ENCODE results near the gene PSORS1C2.
A peak's percentile ranks its signal among the peaks of the same experiment; 100 is the strongest.
"Not testable (repeated sequence)": the region's sequence is repeated elsewhere in the genome, so short reads cannot be mapped to it uniquely, and the experiment has no call there.

PSORS1C2 gene

GRCh38 chr6:31138982-31139381, at the start of gene PSORS1C2:
TSS of gene PSORS1C2 (minus strand) at chr6:31139066. CDS start at chr6:31139026, 40 bp downstream.
- no peaks in the 10 kb centered on the region for H3F3A ChIP-seq (ENCODE audit: insufficient read depth)
- H3K9me3 ChIP-seq (ENCODE audit: insufficient read depth, low read length) = no peaks in the 10 kb centered on the region
- peak within 1 kb of the TSS; percentile 92 for H2AFZ ChIP-seq (ENCODE audit: low read depth, low read length, severe bottlenecking)
- no peaks in the 10 kb centered on the region for H4K20me1 ChIP-seq (ENCODE audit: low read depth, low read length)
- no peaks in the 10 kb centered on the region for H3K9me2 ChIP-seq (replicated peaks; ENCODE audit: insufficient read depth, low read length)
- no peaks in the 10 kb centered on the region for H3K79me2 ChIP-seq (ENCODE audit: insufficient read depth, low read length)
- peak within 1 kb of the TSS; percentile 50 for H3K4me2 ChIP-seq (ENCODE audit: low read depth, low read length, poor library complexity, severe bottlenecking)
- TF ChIP-seq EZH2phosphoT487 (conservative IDR thresholded peaks at IDR 0.05; ENCODE audit: low read length) = no peak
- no peak for TF ChIP-seq CTCF (IDR thresholded peaks at IDR 0.05; ENCODE audit: insufficient read depth, low read length, poor library complexity, severe bottlenecking)
- H3K27me3 ChIP-seq (ENCODE audit: low read length) = no peaks in the 10 kb centered on the region
- no peak within 1 kb of the TSS for H3K4me3 ChIP-seq (ENCODE audit: insufficient read depth, low read length, poor library complexity, severe bottlenecking)
- no peak within 1 kb of the TSS for H3K27ac ChIP-seq (ENCODE audit: low read depth, low read length)
- H3K9ac ChIP-seq (ENCODE audit: low read length) = peak within 1 kb of the TSS; percentile 36
- no peaks in the 10 kb centered on the region for H3K36me3 ChIP-seq (ENCODE audit: low read length)

GRCh38 chr6:31187780-31188194, 48.9 kb upstream of the PSORS1C2 start:
- H4K20me1 ChIP-seq (ENCODE audit: low read depth, low read length) = no peaks in the 10 kb centered on the region
- H3K4me2 ChIP-seq (ENCODE audit: low read depth, low read length, poor library complexity, severe bottlenecking) = no peak overlapping the region
- no peaks in the 10 kb centered on the region for H3K9me3 ChIP-seq (ENCODE audit: insufficient read depth, low read length)
- peak overlapping the region; percentile 83; the same call in 1 of the 2 replicates for H3K27ac ChIP-seq (ENCODE audit: low read depth, low read length)
- no peaks in the 10 kb centered on the region for H3K36me3 ChIP-seq (ENCODE audit: low read length)
- no peak overlapping the region for H3K4me3 ChIP-seq (ENCODE audit: insufficient read depth, low read length, poor library complexity, severe bottlenecking)
- H3K9me2 ChIP-seq (replicated peaks; ENCODE audit: insufficient read depth, low read length) = no peaks in the 10 kb centered on the region
- H3K27me3 ChIP-seq (ENCODE audit: low read length) = no peaks in the 10 kb centered on the region
- TF ChIP-seq CTCF (IDR thresholded peaks at IDR 0.05; ENCODE audit: insufficient read depth, low read length, poor library complexity, severe bottlenecking) (no peak), EZH2phosphoT487 (conservative IDR thresholded peaks at IDR 0.05; ENCODE audit: low read length) (no peak)
- H3F3A ChIP-seq (ENCODE audit: insufficient read depth) = peaks cover 15% of the 10 kb centered on the region
- H3K79me2 ChIP-seq (ENCODE audit: insufficient read depth, low read length) = peaks cover 19% of the 10 kb centered on the region
- peak overlapping the region; percentile 66 for H2AFZ ChIP-seq (ENCODE audit: low read depth, low read length, severe bottlenecking)
- H3K9ac ChIP-seq (ENCODE audit: low read length) = no peak overlapping the region

GRCh38 chr6:31186052-31186734, 47.3 kb upstream of the PSORS1C2 start:
- H3K4me2 ChIP-seq (ENCODE audit: low read depth, low read length, poor library complexity, severe bottlenecking) = peak overlapping the region; percentile 61
- peak overlapping the region; percentile 66 for H2AFZ ChIP-seq (ENCODE audit: low read depth, low read length, severe bottlenecking)
- H3K36me3 ChIP-seq (ENCODE audit: low read length) = no peaks in the 10 kb centered on the region

GRCh38 chr6:31185695-31186051, 46.8 kb upstream of the PSORS1C2 start:
- H3K9me2 ChIP-seq (replicated peaks; ENCODE audit: insufficient read depth, low read length); H4K20me1 ChIP-seq (ENCODE audit: low read depth, low read length); H3K36me3 ChIP-seq (ENCODE audit: low read length); H3K9me3 ChIP-seq (ENCODE audit: insufficient read depth, low read length); H3K27me3 ChIP-seq (ENCODE audit: low read length): not testable (repeated sequence)
- Histone ChIP-seq H3K4me3 (ENCODE audit: insufficient read depth, low read length, poor library complexity, severe bottlenecking) (peak overlapping the region; percentile 51), H3F3A (ENCODE audit: insufficient read depth) (peaks cover 15% of the 10 kb centered on the region), H3K27ac (ENCODE audit: low read depth, low read length) (peak overlapping the region; percentile 83), H3K79me2 (ENCODE audit: insufficient read depth, low read length) (peaks cover 19% of the 10 kb centered on the region), H3K4me2 (ENCODE audit: low read depth, low read length, poor library complexity, severe bottlenecking) (peak overlapping the region; percentile 61), H3K9ac (ENCODE audit: low read length) (peak overlapping the region; percentile 64), H2AFZ (ENCODE audit: low read depth, low read length, severe bottlenecking) (peak overlapping the region; percentile 66)

More at GRCh38 chr6:31186052-31186734, 47.3 kb upstream of the PSORS1C2 start:
- H3K4me3 ChIP-seq (ENCODE audit: insufficient read depth, low read length, poor library complexity, severe bottlenecking) = peak overlapping the region; percentile 51
- no peaks in the 10 kb centered on the region for H4K20me1 ChIP-seq (ENCODE audit: low read depth, low read length)
- H3K9me2 ChIP-seq (replicated peaks; ENCODE audit: insufficient read depth, low read length) = no peaks in the 10 kb centered on the region
- peak overlapping the region; percentile 83 for H3K27ac ChIP-seq (ENCODE audit: low read depth, low read length)
- no peaks in the 10 kb centered on the region for H3K9me3 ChIP-seq (ENCODE audit: insufficient read depth, low read length)
- H3K27me3 ChIP-seq (ENCODE audit: low read length) = no peaks in the 10 kb centered on the region
- peaks cover 19% of the 10 kb centered on the region for H3K79me2 ChIP-seq (ENCODE audit: insufficient read depth, low read length)
- TF ChIP-seq EZH2phosphoT487 (conservative IDR thresholded peaks at IDR 0.05; ENCODE audit: low read length) (no peak), CTCF (IDR thresholded peaks at IDR 0.05; ENCODE audit: insufficient read depth, low read length, poor library complexity, severe bottlenecking) (no peak)
- H3F3A ChIP-seq (ENCODE audit: insufficient read depth) = peaks cover 15% of the 10 kb centered on the region
- peak overlapping the region; percentile 64 for H3K9ac ChIP-seq (ENCODE audit: low read length)

- H3K9me2 ChIP-seq (replicated peaks; ENCODE audit: insufficient read depth, low read length); H3K36me3 ChIP-seq (ENCODE audit: low read length); H3K9ac ChIP-seq (ENCODE audit: low read length); H3K4me3 ChIP-seq (ENCODE audit: insufficient read depth, low read length, poor library complexity, severe bottlenecking); H3K9me3 ChIP-seq (ENCODE audit: insufficient read depth, low read length); H3K27me3 ChIP-seq (ENCODE audit: low read length); H2AFZ ChIP-seq (ENCODE audit: low read depth, low read length, severe bottlenecking); H4K20me1 ChIP-seq (ENCODE audit: low read depth, low read length); H3K27ac ChIP-seq (ENCODE audit: low read depth, low read length): not testable (repeated sequence)
- Histone ChIP-seq H3K79me2 (ENCODE audit: insufficient read depth, low read length) (peaks cover 25% of the 10 kb centered on the region), H3K4me2 (ENCODE audit: low read depth, low read length, poor library complexity, severe bottlenecking) (peak overlapping the region; percentile 61), H3F3A (ENCODE audit: insufficient read depth) (peaks cover 15% of the 10 kb centered on the region)
These were observed 45.0 kb upstream of the PSORS1C2 start for GRCh38 chr6:31183859-31184258.

Measured in SU-DHL-6 (cell line).